MM.1S (cell line): ENCODE data around the gene CD48.
A peak's percentile ranks its signal among the peaks of the same experiment; 100 is the strongest.

Experiments
- DNase-seq: peaks from one replicate; pipeline ENCODE4 v3.0.0-alpha.2; 2015
- H2AFZ ChIP-seq: fragments of 300-600 bp; sonication (generic); 2 replicates; pipeline ENCODE4 v1.6.0; 2016; ENCODE audit warnings: antibody characterized with exemption, low read length
- H3F3A ChIP-seq: fragments of 300-600 bp; sonication (generic); 2 replicates; pipeline ENCODE4 v1.6.1; 2016; ENCODE audit warnings: mild to moderate bottlenecking, antibody characterized with exemption, low read length, moderate library complexity, mixed read lengths; ENCODE audit not compliant: insufficient read depth
- H3K27ac ChIP-seq: fragments of 300-600 bp; sonication (generic); 2 replicates; pipeline ENCODE4 v1.5.1; 2016; ENCODE audit warnings: mild to moderate bottlenecking, low read length
- H3K27me3 ChIP-seq: fragments of 300-600 bp; sonication (generic); replicated peaks from 2 replicates; pipeline ENCODE4 v1.6.0; 2016; ENCODE audit warnings: low read length; ENCODE audit not compliant: insufficient read depth
- H3K36me3 ChIP-seq: fragments of 300-600 bp; sonication (generic); replicated peaks from 2 replicates; pipeline ENCODE4 v1.6.1; 2016; ENCODE audit warnings: mild to moderate bottlenecking, low read length, mixed read lengths; ENCODE audit not compliant: insufficient read depth
- H3K4me1 ChIP-seq: fragments of 300-600 bp; sonication (generic); 2 replicates; pipeline ENCODE4 v1.6.1; 2016; ENCODE audit warnings: low read length, mixed read lengths
- H3K4me2 ChIP-seq: fragments of 300-600 bp; sonication (generic); 2 replicates; pipeline ENCODE4 v1.6.0; 2016; ENCODE audit warnings: low read depth, low read length
- H3K4me3 ChIP-seq: fragments of 300-600 bp; sonication (generic); 2 replicates; pipeline ENCODE4 v1.5.1; 2016; ENCODE audit warnings: low read length, mixed read lengths
- H3K79me2 ChIP-seq: fragments of 300-600 bp; sonication (generic); 2 replicates; pipeline ENCODE4 v1.6.1; 2016; ENCODE audit warnings: mixed run types, low read length, mixed read lengths
- H3K9ac ChIP-seq: fragments of 300-600 bp; sonication (generic); 2 replicates; pipeline ENCODE4 v1.6.1; 2016; ENCODE audit warnings: low read length, mixed read lengths
- H3K9me2 ChIP-seq: fragments of 300-600 bp; sonication (generic); replicated peaks from 2 replicates; pipeline ENCODE4 v1.6.1; 2016; ENCODE audit warnings: mild to moderate bottlenecking, low read length, mixed read lengths; ENCODE audit not compliant: insufficient read depth
- H3K9me3 ChIP-seq: fragments of 300-600 bp; sonication (generic); replicated peaks from 2 replicates; pipeline ENCODE4 v1.6.1; 2016; ENCODE audit warnings: mild to moderate bottlenecking, low read length, mixed read lengths; ENCODE audit not compliant: insufficient read depth
- H4K20me1 ChIP-seq: fragments of 300-600 bp; sonication (generic); 2 replicates; pipeline ENCODE4 v1.6.1; 2016; ENCODE audit warnings: mild to moderate bottlenecking, low read length, moderate library complexity, mixed read lengths; ENCODE audit not compliant: insufficient read depth
- CTCF ChIP-seq: fragments of 300-600 bp; sonication (generic); IDR thresholded peaks from 2 replicates; pipeline ENCODE4 v1.5.1; 2016; ENCODE audit warnings: antibody characterized with exemption, low read length, mixed read lengths
- EZH2 ChIP-seq: fragments of 300-600 bp; sonication (generic); optimal IDR thresholded peaks from 2 replicates; pipeline ENCODE3; 2017; ENCODE audit warnings: low read depth, mild to moderate bottlenecking, antibody characterized with exemption, low read length, mixed read lengths
- EZH2phosphoT487 ChIP-seq: fragments of 300-600 bp; sonication (generic); IDR thresholded peaks from 2 replicates; pipeline ENCODE4 v1.6.1; 2018; ENCODE audit warnings: antibody characterized with exemption, low read length

Gene CD48

GRCh38 chr1:160748878-160749269 is 37.3 kb upstream of the CD48 start:
- Histone ChIP-seq H3K9ac (no peak overlapping the region), H3K4me1 (peaks cover 20% of the 10 kb centered on the region), H3K9me3 (no peaks in the 10 kb centered on the region), H3K36me3 (peaks cover 41% of the 10 kb centered on the region), H3F3A (peaks cover 40% of the 10 kb centered on the region), H4K20me1 (peaks cover 45% of the 10 kb centered on the region; the same call in 1 of the 2 replicates), H3K27me3 (no peaks in the 10 kb centered on the region), H3K9me2 (no peaks in the 10 kb centered on the region), H3K4me3 (no peak overlapping the region), H3K27ac (no peak overlapping the region), H3K4me2 (no peak overlapping the region), H2AFZ (no peak overlapping the region), H3K79me2 (peaks cover 76% of the 10 kb centered on the region)
- TF ChIP-seq EZH2phosphoT487 (no peak), EZH2 (no peak), CTCF (no peak)
- DNase-seq = no peak

- Histone ChIP-seq H3F3A (peaks cover 40% of the 10 kb centered on the region), H2AFZ (no peak overlapping the region), H3K27ac (no peak overlapping the region), H4K20me1 (peaks cover 45% of the 10 kb centered on the region; the same call in 1 of the 2 replicates), H3K4me1 (peaks cover 25% of the 10 kb centered on the region), H3K9me2 (no peaks in the 10 kb centered on the region), H3K9ac (no peak overlapping the region), H3K4me3 (no peak overlapping the region), H3K36me3 (peaks cover 41% of the 10 kb centered on the region), H3K79me2 (peaks cover 82% of the 10 kb centered on the region), H3K27me3 (no peaks in the 10 kb centered on the region), H3K4me2 (no peak overlapping the region), H3K9me3 (no peaks in the 10 kb centered on the region)
- no peak for DNase-seq
- TF ChIP-seq EZH2phosphoT487 (no peak), EZH2 (no peak), CTCF (peak; percentile 60)
Measured at GRCh38 chr1:160748181-160748877, 36.7 kb upstream of the CD48 start.

- no peaks in the 10 kb centered on the region for H3K9me3 ChIP-seq
- no peak overlapping the region for H3K4me3 ChIP-seq
- H3K4me1 ChIP-seq = peaks cover 32% of the 10 kb centered on the region
- no peak overlapping the region for H3K27ac ChIP-seq
- no peak overlapping the region for H3K9ac ChIP-seq
- H3K27me3 ChIP-seq = no peaks in the 10 kb centered on the region
- H3F3A ChIP-seq = peaks cover 40% of the 10 kb centered on the region
- DNase-seq = no peak
- H3K9me2 ChIP-seq = no peaks in the 10 kb centered on the region
- peaks cover 34% of the 10 kb centered on the region for H3K36me3 ChIP-seq
- H3K4me2 ChIP-seq = no peak overlapping the region
- no peak overlapping the region for H2AFZ ChIP-seq
- H4K20me1 ChIP-seq = peaks cover 45% of the 10 kb centered on the region; the same call in 1 of the 2 replicates
- peaks cover 88% of the 10 kb centered on the region for H3K79me2 ChIP-seq
- TF ChIP-seq EZH2 (no peak), EZH2phosphoT487 (no peak), CTCF (no peak)
Measured at GRCh38 chr1:160747717-160748116, 36.1 kb upstream of the CD48 start.
